GM18502 (cell line): Measurements from ENCODE around the gene PKNOX1.
"Not testable (repeated sequence)": the region's sequence is repeated elsewhere in the genome, so short reads cannot be mapped to it uniquely, and the experiment has no call there.

Source experiments
- ATAC-seq: cut with Tn5 transposase; IDR thresholded peaks from one replicate; pipeline ENCODE4 v1.9.1; 2021; ENCODE audit warnings: mild to moderate bottlenecking; ENCODE audit not compliant: unreplicated experiment, poor library complexity

The PKNOX1 gene

DNA sequence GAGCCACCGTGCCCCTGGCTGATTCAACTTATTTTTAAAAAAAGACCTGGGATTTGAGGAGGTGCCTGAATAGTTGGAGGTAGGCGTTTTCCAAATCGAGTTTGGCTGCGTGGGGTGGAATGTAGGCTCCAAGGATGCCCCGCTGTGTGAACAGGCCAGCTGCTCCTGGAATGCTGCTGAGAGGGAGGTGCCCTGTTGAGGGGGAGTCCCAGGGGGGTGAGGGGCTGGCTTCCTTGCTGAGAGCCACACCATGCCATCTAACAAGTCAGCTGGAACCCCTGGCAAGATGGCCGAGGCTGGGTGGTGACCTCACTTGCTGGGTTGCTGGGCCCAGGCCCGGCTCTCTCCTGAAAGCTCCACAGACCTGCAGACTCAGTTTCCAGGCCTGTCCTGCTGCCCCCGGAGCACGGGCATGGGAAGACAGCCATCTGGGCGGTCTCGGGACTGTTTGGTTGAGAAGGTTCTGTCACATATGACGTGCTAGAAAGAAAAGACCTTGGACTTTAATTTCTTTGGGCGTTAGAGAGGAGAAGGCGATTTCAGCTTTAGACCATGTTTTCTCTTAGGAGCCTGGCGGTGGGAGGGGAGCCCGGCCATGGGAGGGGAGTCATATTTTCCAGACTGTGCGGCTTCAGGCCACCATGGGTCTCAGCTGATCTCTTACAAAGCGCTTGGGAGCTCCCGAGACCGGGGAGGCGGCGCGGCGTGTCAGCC, 108.4 kb downstream of the PKNOX1 start:
- ATAC-seq, result not testable (repeated sequence)
